LNCAP (cell line): ENCODE measurements around the gene CCN6.

Source experiments
- CTCF ChIP-seq: fragments of 450-650 bp; IDR thresholded peaks from 2 replicates; pipeline ENCODE4 v1.5.1; 2017; ENCODE audit warnings: mild to moderate bottlenecking

CCN6 gene

DNA sequence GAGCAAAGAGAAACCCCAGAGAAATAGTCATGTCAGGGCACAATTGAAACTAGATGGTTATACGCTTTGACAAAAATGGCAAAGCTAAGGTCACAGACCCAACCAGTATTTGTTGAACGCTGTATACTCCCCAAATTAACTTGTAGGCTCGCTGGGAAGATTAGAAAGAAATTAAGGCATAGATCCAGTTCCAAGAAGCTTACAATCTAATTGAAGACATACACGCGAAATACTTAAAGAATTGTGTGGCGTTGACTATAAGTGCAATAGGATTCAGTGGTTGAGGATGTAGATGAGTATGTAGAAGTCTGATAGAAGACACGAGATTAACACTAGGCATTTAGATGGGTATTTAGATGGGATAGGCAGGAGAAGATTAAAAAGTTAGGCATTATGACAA is 34.0 kb downstream of the CCN6 start:
- TF ChIP-seq CTCF: no peak

- no peak for TF ChIP-seq CTCF
Measured at GRCh38 chr6:112096901-112097300, 43.0 kb downstream of the CCN6 start.

- TF ChIP-seq CTCF: no peak
Measured at GRCh38 chr6:112100561-112100960, 46.7 kb downstream of the CCN6 start.

DNA sequence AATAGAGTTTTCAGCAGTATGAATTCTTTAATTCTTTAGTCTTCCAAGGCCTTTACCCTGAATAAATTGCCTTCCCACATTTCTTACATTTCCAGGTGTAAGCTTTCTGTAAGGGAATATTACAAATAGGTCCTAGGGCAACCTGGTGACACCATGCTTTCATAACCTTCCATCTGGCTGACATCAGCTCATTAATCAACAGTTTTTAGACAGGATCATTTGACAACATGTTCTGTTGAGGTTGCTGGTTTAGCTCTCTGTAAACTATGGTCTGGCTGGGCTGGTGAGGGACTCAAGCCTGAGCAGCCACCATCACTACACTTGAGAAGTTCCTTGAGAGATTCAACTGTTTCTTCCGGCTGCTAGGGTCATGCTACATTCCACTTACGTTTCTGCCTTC is 52.7 kb downstream of the CCN6 start:
- no peak for TF ChIP-seq CTCF

GRCh38 chr6:112109262-112109661 is 55.4 kb downstream of the CCN6 start:
- TF ChIP-seq CTCF: no peak

DNA sequence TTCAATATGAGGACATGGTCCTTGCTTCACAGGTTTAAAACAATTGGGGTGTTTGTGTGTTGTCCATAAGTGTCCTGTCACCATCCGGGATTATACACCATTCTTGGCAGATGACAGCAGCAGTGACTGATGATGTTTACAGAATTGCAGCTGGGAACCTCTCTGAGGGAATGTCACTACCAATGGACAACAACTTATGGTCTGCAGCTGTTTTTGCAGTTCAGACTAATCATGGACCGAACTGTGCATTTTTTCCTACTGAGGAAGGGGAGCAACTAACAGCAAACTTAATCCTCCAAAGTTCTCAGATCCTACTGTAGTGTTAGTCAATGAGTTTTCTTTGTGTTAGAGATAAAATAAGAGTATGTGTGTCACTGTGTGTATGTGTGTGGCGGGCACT is 59.5 kb downstream of the CCN6 start:
- no peak for TF ChIP-seq CTCF

GRCh38 chr6:112113918-112114317 is 60.0 kb downstream of the CCN6 start:
- no peak for TF ChIP-seq CTCF

GRCh38 chr6:112114577-112115223 is 60.8 kb downstream of the CCN6 start:
- TF ChIP-seq CTCF: no peak
